Psoas muscle (tissue), 8 donors: ENCODE measurements around the gene TMEM222. TPM values are rescaled to one million over a fixed set of nuclear protein-coding genes. Genes with fewer than 3 reads are reported as not detected.

Source experiments
- ATAC-seq, 4 donors: fragments of 200-7000 bp; cut with Tn5 transposase; one replicate each; pipeline ENCODE4 v1.9.1; 2020; ENCODE audit warnings: moderate library complexity in 3 of 4, mild to moderate bottlenecking in 2 of 4
- DNase-seq, 2 donors: peaks; one replicate each; pipeline ENCODE4 v3.0.0-alpha.2; 2020
- H3K27ac ChIP-seq: fragments of 200-600 bp; one replicate; pipeline ENCODE4 v1.8.0; 2022
- H3K27me3 ChIP-seq, 3 donors: fragments of 200-600 bp in 1 of 3; one replicate each; pipeline versions ENCODE4 v1.6.1 to v1.8.0; 2013 to 2022; ENCODE audit warnings: low read length in 2 of 3, mild to moderate bottlenecking in 2 of 3, moderate library complexity in 1 of 3; ENCODE audit not compliant: insufficient read depth in 3 of 3
- H3K36me3 ChIP-seq, 2 donors: fragments of 200-600 bp in 1 of 2; one replicate each; pipeline versions ENCODE4 v1.6.1 to v1.8.0; 2013 to 2022; ENCODE audit warnings: low read depth in 1 of 2, mild to moderate bottlenecking in 1 of 2, moderate library complexity in 1 of 2; ENCODE audit not compliant: insufficient read depth in 1 of 2
- H3K4me1 ChIP-seq: fragments of 200-600 bp; one replicate; pipeline ENCODE4 v1.8.0; 2022
- H3K4me3 ChIP-seq: fragments of 200-600 bp; one replicate; pipeline ENCODE4 v1.8.0; 2022; ENCODE audit warnings: mild to moderate bottlenecking
- H3K9me3 ChIP-seq: fragments of 200-600 bp; one replicate; pipeline ENCODE4 v1.8.0; 2022
- CTCF ChIP-seq: fragments of 200-600 bp; IDR thresholded peaks from one replicate; pipeline ENCODE4 v1.8.0; 2022; ENCODE audit warnings: antibody characterized with exemption
- WGBS, 3 donors: extraction: QIAGEN DNeasy Blood & Tissue Kit; methylation state at CpG; one replicate each; pipeline versions ENCODE4 v1.1.6 to v1.1.7; 2013; 5-methylcytosine and 5-hydroxymethylcytosine counted together
- intact Hi-C, 2 donors: fragments of 100-400 bp; cut with DNase I; formaldehyde crosslinking; loops; one replicate each; pipeline versions ENCODE4 v1.11.0 to v1.14.2; 2022
- polyA plus RNA-seq, 3 donors: library from polyadenylated mRNA; stranded (reverse); fragments of 200-250 nt; gene quantifications; one replicate each; pipeline ENCODE4 v1.2.3, GENCODE V29; 2013
- total RNA-seq, 4 donors: library from RNA; stranded (reverse); fragmentation: NEBNext Ultra II Directional in 2 of 4; extraction: Animal tissue kit (Norgen Biotek cat#: 25700) in 2 of 4; gene quantifications; one replicate each; pipeline versions ENCODE4 v1.2.1 to v1.2.4, GENCODE V29; 2021 to 2023
- donor health status: healthy with polysubstance abuse.
- donor health status: DM: no; HTN: no; CAD: no; lungs with moderate emphysema.
- donor health status: Bipolar disorder and iron deficiency.
- donor health status: healthy.
- donor health status: DM: yes; HTN: yes; CAD: no.
- donor health status: DM: no; HTN: no; CAD: no.
- donor health status: DM: no; HTN: no; CAD: no.
- donor health status: DM: yes; HTN: yes; CAD: no.

TMEM222 gene
- total and polyA plus RNA-seq, 7 donors: 20.7 to 50.2 (median 30.8) TPM

- peaks cover 15% of the 10 kb centered on the region for H3K4me1 ChIP-seq
- no peak for TF ChIP-seq CTCF
- DNase-seq (no peak), ATAC-seq (no peak)
- no peak overlapping the region for H3K4me3 ChIP-seq
- H3K36me3 ChIP-seq: peaks cover 6 to 69% of the 10 kb centered on the region in 2 donors
- 86 to 90% (median 87%) methylated on average over 3 of the region's 3 CpGs for WGBS, 3 donors
- no peaks in the 10 kb centered on the region for H3K9me3 ChIP-seq
- no peak overlapping the region for H3K27ac ChIP-seq
- intact Hi-C loops: no loop called here
- no peaks in the 10 kb centered on the region for H3K27me3 ChIP-seq
Measured at GRCh38 chr1:27331426-27331825, 9.5 kb downstream of the TMEM222 start.

- Histone ChIP-seq H3K27ac (no peak overlapping the region), H3K4me3 (no peak overlapping the region), H3K4me1 (peaks cover 11% of the 10 kb centered on the region), H3K9me3 (no peaks in the 10 kb centered on the region), H3K27me3 (no peaks in the 10 kb centered on the region), H3K36me3 (peaks cover 6 to 72% of the 10 kb centered on the region in 2 donors)
- ATAC-seq (no peak), DNase-seq (no peak)
- no peak for TF ChIP-seq CTCF
- WGBS, 3 donors: 70 to 86% (median 79%) methylated on average over 5 of the region's 5 CpGs
- intact Hi-C loops: no loop called here
Measured at GRCh38 chr1:27331922-27332321, 10.0 kb downstream of the TMEM222 start.

- H3K36me3 ChIP-seq: peaks cover 6 to 73% of the 10 kb centered on the region in 2 donors
- peak; percentile 73 for TF ChIP-seq CTCF
- H3K4me3 ChIP-seq: no peak overlapping the region
- no peaks in the 10 kb centered on the region for H3K27me3 ChIP-seq
- no peaks in the 10 kb centered on the region for H3K9me3 ChIP-seq
- WGBS, 3 donors: 60 to 65% (median 61%) methylated on average over 11 of the region's 11 CpGs
- peaks cover 5% of the 10 kb centered on the region for H3K4me1 ChIP-seq
- ATAC-seq: peak; percentile 47 to 84 (median 72)
- intact Hi-C loops: no loop called here
- peak; percentile 57 to 68 for DNase-seq
- no peak overlapping the region for H3K27ac ChIP-seq
Measured at GRCh38 chr1:27332536-27333281, 10.7 kb downstream of the TMEM222 start.

GRCh38 chr1:27333717-27334279 lies 11.8 kb downstream of the TMEM222 start:
- WGBS, 3 donors: 92 to 95% (median 93%) methylated on average over 17 of the region's 17 CpGs

More at GRCh38 chr1:27333717-27334279, 11.8 kb downstream of the TMEM222 start:
- intact Hi-C loops: no loop called here
- Histone ChIP-seq H3K27ac (no peak overlapping the region), H3K4me1 (peaks cover 2% of the 10 kb centered on the region), H3K36me3 (peaks cover 6 to 71% of the 10 kb centered on the region in 2 donors), H3K9me3 (no peaks in the 10 kb centered on the region), H3K4me3 (no peak overlapping the region), H3K27me3 (no peaks in the 10 kb centered on the region)
- no peak for DNase-seq
- no peak for TF ChIP-seq CTCF
- ATAC-seq: no peak
